Measurements from ENCODE around the gene LIPI. TPM values are rescaled to one million over a fixed set of nuclear protein-coding genes. Genes with fewer than 3 reads are reported as not detected.

Gene LIPI
- total and polyA plus RNA-seq, 2 experiments from 2014 or later: not detected

- Histone ChIP-seq H3K79me2 (no peaks in the 10 kb centered on the region), H3K4me3 (no peak overlapping the region), H3K4me2 (no peak overlapping the region), H3K9me3 (ENCODE audit: low read depth) (no peaks in the 10 kb centered on the region), H2AFZ (no peak overlapping the region), H3K27me3 (no peaks in the 10 kb centered on the region), H3K27ac (no peak overlapping the region), H3K9me2 (replicated peaks; ENCODE audit: insufficient read depth) (no peaks in the 10 kb centered on the region), H3K4me1 (ENCODE audit: insufficient read depth) (peaks cover 11% of the 10 kb centered on the region), H4K20me1 (ENCODE audit: insufficient read depth, poor library complexity, severe bottlenecking) (no peaks in the 10 kb centered on the region), H3K36me3 (replicated peaks; ENCODE audit: insufficient read depth, low read depth) (no peaks in the 10 kb centered on the region)
- TF ChIP-seq CTCF (IDR thresholded peaks at IDR 0.05; ENCODE audit: poor library complexity) (no peak), EZH2 (IDR thresholded peaks at IDR 0.05; ENCODE audit: borderline replicate concordance) (no peak)
- no peak for DNase-seq (ENCODE audit: low spot score)
- WGBS (ENCODE audit: low lambda C conversion rate, missing lambda C conversion rate): 0% methylated on average over 1 of the region's 1 CpG
Measured at GRCh38 chr21:14243461-14243860, 32.7 kb upstream of the LIPI start.

GRCh38 chr21:14241297-14241696 lies 30.5 kb upstream of the LIPI start:
- 30% methylated on average over 2 of the region's 2 CpGs for WGBS (ENCODE audit: low lambda C conversion rate, missing lambda C conversion rate)
- Histone ChIP-seq H3K4me2 (no peak overlapping the region), H3K27ac (peak overlapping the region; percentile 68), H3K79me2 (no peaks in the 10 kb centered on the region), H3K4me3 (no peak overlapping the region), H2AFZ (peak overlapping the region; percentile 67), H4K20me1 (ENCODE audit: insufficient read depth, poor library complexity, severe bottlenecking) (no peaks in the 10 kb centered on the region), H3K9me2 (replicated peaks; ENCODE audit: insufficient read depth) (no peaks in the 10 kb centered on the region), H3K4me1 (ENCODE audit: insufficient read depth) (peaks cover 11% of the 10 kb centered on the region), H3K36me3 (replicated peaks; ENCODE audit: insufficient read depth, low read depth) (no peaks in the 10 kb centered on the region), H3K27me3 (no peaks in the 10 kb centered on the region), H3K9me3 (ENCODE audit: low read depth) (no peaks in the 10 kb centered on the region)
- TF ChIP-seq EZH2 (IDR thresholded peaks at IDR 0.05; ENCODE audit: borderline replicate concordance) (no peak), CTCF (IDR thresholded peaks at IDR 0.05; ENCODE audit: poor library complexity) (no peak), EZH2phosphoT487 (IDR thresholded peaks at IDR 0.05; ENCODE audit: low read depth, severe bottlenecking, unreplicated experiment) (no peak)
- DNase-seq (ENCODE audit: low spot score): peak; percentile 14

GRCh38 chr21:14239281-14239680 lies 28.5 kb upstream of the LIPI start:
- DNase-seq (ENCODE audit: low spot score): no peak
- no peaks in the 10 kb centered on the region for H4K20me1 ChIP-seq (ENCODE audit: insufficient read depth, poor library complexity, severe bottlenecking)
- TF ChIP-seq CTCF (IDR thresholded peaks at IDR 0.05; ENCODE audit: poor library complexity) (no peak), EZH2 (IDR thresholded peaks at IDR 0.05; ENCODE audit: borderline replicate concordance) (no peak), EZH2phosphoT487 (IDR thresholded peaks at IDR 0.05; ENCODE audit: low read depth, severe bottlenecking, unreplicated experiment) (no peak)
- H3K79me2 ChIP-seq: no peaks in the 10 kb centered on the region
- no peak overlapping the region for H2AFZ ChIP-seq
- H3K27me3 ChIP-seq: no peaks in the 10 kb centered on the region
- H3K4me2 ChIP-seq: no peak overlapping the region
- peaks cover 11% of the 10 kb centered on the region for H3K4me1 ChIP-seq (ENCODE audit: insufficient read depth)
- H3K27ac ChIP-seq: no peak overlapping the region
- H3K9me2 ChIP-seq (replicated peaks; ENCODE audit: insufficient read depth): no peaks in the 10 kb centered on the region
- WGBS (ENCODE audit: low lambda C conversion rate, missing lambda C conversion rate): 75% methylated on average over 2 of the region's 2 CpGs
- H3K9me3 ChIP-seq (ENCODE audit: low read depth): no peaks in the 10 kb centered on the region
- no peak overlapping the region for H3K4me3 ChIP-seq
- H3K36me3 ChIP-seq (replicated peaks; ENCODE audit: insufficient read depth, low read depth): no peaks in the 10 kb centered on the region

GRCh38 chr21:14236180-14236579 lies 25.4 kb upstream of the LIPI start:
- no peak for TF ChIP-seq CTCF (IDR thresholded peaks at IDR 0.05; ENCODE audit: poor library complexity)
- no peak for TF ChIP-seq EZH2 (IDR thresholded peaks at IDR 0.05; ENCODE audit: borderline replicate concordance)
- no peak for TF ChIP-seq EZH2phosphoT487 (IDR thresholded peaks at IDR 0.05; ENCODE audit: low read depth, severe bottlenecking, unreplicated experiment)
- Histone ChIP-seq H3K9me3 (ENCODE audit: low read depth) (no peaks in the 10 kb centered on the region), H3K36me3 (replicated peaks; ENCODE audit: insufficient read depth, low read depth) (no peaks in the 10 kb centered on the region), H4K20me1 (ENCODE audit: insufficient read depth, poor library complexity, severe bottlenecking) (no peaks in the 10 kb centered on the region), H3K27me3 (no peaks in the 10 kb centered on the region), H2AFZ (no peak overlapping the region), H3K27ac (no peak overlapping the region), H3K79me2 (no peaks in the 10 kb centered on the region), H3K4me1 (ENCODE audit: insufficient read depth) (peaks cover 4% of the 10 kb centered on the region), H3K4me3 (no peak overlapping the region), H3K4me2 (no peak overlapping the region), H3K9me2 (replicated peaks; ENCODE audit: insufficient read depth) (no peaks in the 10 kb centered on the region)
- WGBS (ENCODE audit: low lambda C conversion rate, missing lambda C conversion rate): 65% methylated on average over 3 of the region's 3 CpGs
- DNase-seq (ENCODE audit: low spot score): no peak
